ENCODE data around the gene CACNB4. TPM values are rescaled to one million over a fixed set of nuclear protein-coding genes. Genes with fewer than 3 reads are reported as not detected.

The CACNB4 gene
- total RNA-seq, 2 experiments from 2014 or later: 0.34 to 0.41 TPM

- intact Hi-C loops (cut with micrococcal nuclease): no loop called here
- ATAC-seq (no peak), DNase-seq (no peak)
- Mint-ChIP-seq H3K27me3 (peaks cover 3% of the 10 kb centered on the region), H3K27ac (no peak overlapping the region), H3K4me3 (no peak overlapping the region), H3K9me3 (no peaks in the 10 kb centered on the region), H3K4me1 (ENCODE audit: low read depth) (no peaks in the 10 kb centered on the region), H3K36me3 (ENCODE audit: low read depth) (no peaks in the 10 kb centered on the region)
- ChIA-PET CTCF (interaction anchor here (3.5 kb wide), 1 partner anchor 34 kb away, joined by 16 read pairs; no protein-coding TSS in a partner anchor), POLR2A (interaction anchor here (0.7 kb wide), 1 partner anchor 1417 kb away, joined by 3 read pairs; no protein-coding TSS in a partner anchor)
- TF ChIP-seq CTCF (IDR thresholded peaks at IDR 0.05): no peak
Measured at GRCh38 chr2:151991010-151991409, 107.8 kb downstream of the CACNB4 start.

GRCh38 chr2:151989378-151989777, 109.5 kb downstream of the CACNB4 start:
- POLR2A ChIA-PET: no interaction called here
- no peaks in the 10 kb centered on the region for H3K36me3 Mint-ChIP-seq (ENCODE audit: low read depth)
- CTCF ChIA-PET: interaction anchor here (1.4 to 2.5 kb wide), 2 partner anchors 10 to 12 kb away, joined by 3 to 8 read pairs; no protein-coding TSS in a partner anchor
- no peaks in the 10 kb centered on the region for H3K9me3 Mint-ChIP-seq
- no peak for TF ChIP-seq CTCF (IDR thresholded peaks at IDR 0.05)
- no peak for ATAC-seq
- no peaks in the 10 kb centered on the region for H3K4me1 Mint-ChIP-seq (ENCODE audit: low read depth)
- peaks cover 3% of the 10 kb centered on the region for H3K27me3 Mint-ChIP-seq
- no peak for DNase-seq
- intact Hi-C loops (cut with micrococcal nuclease): no loop called here
- H3K27ac Mint-ChIP-seq: no peak overlapping the region
- H3K4me3 Mint-ChIP-seq: no peak overlapping the region

- intact Hi-C loops (cut with micrococcal nuclease): no loop called here
- Mint-ChIP-seq H3K36me3 (ENCODE audit: low read depth) (no peaks in the 10 kb centered on the region), H3K27ac (no peak overlapping the region), H3K4me3 (no peak overlapping the region), H3K9me3 (no peaks in the 10 kb centered on the region), H3K27me3 (peaks cover 4% of the 10 kb centered on the region), H3K4me1 (ENCODE audit: low read depth) (no peaks in the 10 kb centered on the region)
- ChIA-PET CTCF (interaction anchor here (2.5 kb wide), 1 partner anchor 11 kb away, joined by 8 read pairs; no protein-coding TSS in a partner anchor), POLR2A (interaction anchor here (1.1 kb wide), 1 partner anchor 9 kb away, joined by 3 read pairs; no protein-coding TSS in a partner anchor)
- ATAC-seq (no peak), DNase-seq (no peak)
- no peak for TF ChIP-seq CTCF (IDR thresholded peaks at IDR 0.05)
Measured at GRCh38 chr2:151987484-151987883, 111.4 kb downstream of the CACNB4 start.

- Mint-ChIP-seq H3K27ac (no peak overlapping the region), H3K36me3 (ENCODE audit: low read depth) (no peaks in the 10 kb centered on the region), H3K4me3 (no peak overlapping the region), H3K4me1 (ENCODE audit: low read depth) (no peaks in the 10 kb centered on the region), H3K9me3 (no peaks in the 10 kb centered on the region), H3K27me3 (peaks cover 6% of the 10 kb centered on the region)
- DNase-seq: no peak
- intact Hi-C loops (cut with micrococcal nuclease): no loop called here
- POLR2A ChIA-PET: no interaction called here
- CTCF ChIA-PET: interaction anchor here (0.9 to 2.6 kb wide), 4 partner anchors 14 to 42 kb away, joined by 3 to 11 read pairs (median 4); no protein-coding TSS in a partner anchor
- TF ChIP-seq CTCF (IDR thresholded peaks at IDR 0.05): no peak
- no peak for ATAC-seq
Measured at GRCh38 chr2:151984424-151985083, 114.3 kb downstream of the CACNB4 start.

GRCh38 chr2:151983221-151983620, 115.6 kb downstream of the CACNB4 start:
- intact Hi-C loops (cut with micrococcal nuclease): no loop called here
- TF ChIP-seq CTCF (IDR thresholded peaks at IDR 0.05): no peak
- Mint-ChIP-seq H3K27me3 (peaks cover 8% of the 10 kb centered on the region), H3K4me3 (no peak overlapping the region), H3K9me3 (no peaks in the 10 kb centered on the region), H3K36me3 (ENCODE audit: low read depth) (no peaks in the 10 kb centered on the region), H3K27ac (no peak overlapping the region), H3K4me1 (ENCODE audit: low read depth) (no peaks in the 10 kb centered on the region)
- no peak for ATAC-seq
- DNase-seq: no peak
- ChIA-PET CTCF (interaction anchor here (0.9 to 2.6 kb wide), 3 partner anchors 16 to 42 kb away, joined by 3 to 11 read pairs (median 4); no protein-coding TSS in a partner anchor), POLR2A (no interaction called here)
